NB4 (cell line): ENCODE measurements around the gene IL1F10.

Source experiments
- CTCF ChIP-seq: IDR thresholded peaks from one replicate; pipeline ENCODE4 v1.5.1; 2012; ENCODE audit warnings: low read depth, low read length
- MAX ChIP-seq: IDR thresholded peaks from 2 replicates; pipeline ENCODE4 v1.6.1; 2011; ENCODE audit warnings: low read depth, low read length
- MYC ChIP-seq: IDR thresholded peaks from 2 replicates; pipeline ENCODE4 v1.6.1; 2011; ENCODE audit warnings: low read depth, low read length
- POLR2A ChIP-seq: IDR thresholded peaks from 2 replicates; pipeline ENCODE4 v1.6.1; 2011; ENCODE audit warnings: mild to moderate bottlenecking; ENCODE audit not compliant: insufficient read length; ENCODE audit errors: extremely low read depth

DNA sequence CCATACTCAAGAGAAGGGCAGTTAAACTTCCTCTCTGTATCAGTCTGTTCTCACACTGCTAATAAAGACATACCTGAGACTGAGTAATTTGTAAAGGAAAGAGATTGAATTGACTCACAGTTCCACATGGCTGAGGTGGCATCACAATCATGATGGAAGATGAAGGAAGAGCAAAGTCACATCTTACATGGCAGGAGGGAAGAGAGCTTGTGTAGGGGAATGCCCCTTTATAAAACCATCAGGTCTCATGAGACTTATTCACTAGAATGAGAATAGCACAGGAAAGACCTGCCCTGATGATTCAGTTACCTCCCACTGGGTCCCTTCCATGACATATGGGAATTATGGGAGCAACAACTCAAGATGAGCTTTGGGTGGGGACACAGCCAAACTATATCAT lies 13.7 kb upstream of the IL1F10 start:
- TF ChIP-seq CTCF (no peak), MYC (no peak), MAX (no peak), POLR2A (no peak)
